NCI-H2227 treated with DMSO at 0.1 percent for 48 hours (cell line): Measurements from ENCODE around the gene GABRR2.
"Not testable (repeated sequence)": the region's sequence is repeated elsewhere in the genome, so short reads cannot be mapped to it uniquely, and the experiment has no call there.

Experiments
- DNase-seq: peaks from one replicate; lab custom pipeline; 2025; lab: John Stamatoyannopoulos, UW

GABRR2 gene

GRCh38 chr6:89257781-89258180, 57.3 kb downstream of the GABRR2 start:
- DNase-seq = no peak

- DNase-seq = no peak
These were observed 57.8 kb downstream of the GABRR2 start for GRCh38 chr6:89257346-89257745.

- no peak for DNase-seq
These were observed 59.7 kb downstream of the GABRR2 start for GRCh38 chr6:89255417-89255816.

- no peak for DNase-seq
These were observed 60.5 kb downstream of the GABRR2 start for GRCh38 chr6:89254569-89254968.

- no peak for DNase-seq
These were observed 62.2 kb downstream of the GABRR2 start for GRCh38 chr6:89252907-89253306.

GRCh38 chr6:89251976-89252375, 63.1 kb downstream of the GABRR2 start:
- DNase-seq = no peak

DNA sequence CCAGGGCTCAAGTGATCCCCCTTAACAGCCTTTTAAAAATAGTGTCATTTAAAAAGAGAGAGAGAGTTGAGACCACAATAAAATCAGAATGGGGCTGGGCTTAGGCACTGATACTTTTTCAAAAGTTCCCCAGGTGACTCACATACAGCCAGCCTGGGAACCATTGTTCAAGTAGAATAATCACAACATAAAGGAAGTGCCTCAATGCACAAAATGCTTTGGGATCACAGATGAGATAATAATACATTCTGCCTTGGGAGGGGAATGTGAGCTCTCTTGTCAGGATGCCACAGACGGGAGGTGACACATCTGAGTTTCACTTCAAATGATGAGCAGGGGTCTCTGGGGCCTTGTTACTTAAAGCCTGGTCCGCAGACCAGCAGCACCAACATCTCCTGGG, 63.9 kb downstream of the GABRR2 start:
- no peak for DNase-seq

DNA sequence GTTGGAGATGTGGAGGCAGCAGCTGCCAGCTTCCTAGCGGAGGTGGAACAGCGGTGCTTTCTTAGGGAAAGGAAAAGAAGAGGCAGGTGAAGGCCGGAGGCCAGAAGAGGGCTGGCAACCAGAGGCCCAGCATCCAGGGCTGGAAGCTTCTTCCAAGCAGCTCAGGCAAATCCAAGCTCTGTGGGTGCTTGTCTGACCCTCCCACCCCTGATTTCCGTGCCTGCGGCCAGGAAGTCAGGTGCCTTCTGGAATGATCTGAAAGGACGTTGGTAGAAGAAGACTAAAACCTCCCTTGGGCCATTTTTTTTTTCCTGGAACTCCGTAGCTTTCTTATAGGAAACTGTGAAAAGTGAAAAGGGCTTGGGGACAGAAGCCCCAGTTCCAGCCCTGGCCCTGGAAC, 64.9 kb downstream of the GABRR2 start:
- DNase-seq = no peak

GRCh38 chr6:89244241-89244985, 70.7 kb downstream of the GABRR2 start:
- DNase-seq = no peak

GRCh38 chr6:89243331-89243629, 71.8 kb downstream of the GABRR2 start:
- DNase-seq = no peak

DNA sequence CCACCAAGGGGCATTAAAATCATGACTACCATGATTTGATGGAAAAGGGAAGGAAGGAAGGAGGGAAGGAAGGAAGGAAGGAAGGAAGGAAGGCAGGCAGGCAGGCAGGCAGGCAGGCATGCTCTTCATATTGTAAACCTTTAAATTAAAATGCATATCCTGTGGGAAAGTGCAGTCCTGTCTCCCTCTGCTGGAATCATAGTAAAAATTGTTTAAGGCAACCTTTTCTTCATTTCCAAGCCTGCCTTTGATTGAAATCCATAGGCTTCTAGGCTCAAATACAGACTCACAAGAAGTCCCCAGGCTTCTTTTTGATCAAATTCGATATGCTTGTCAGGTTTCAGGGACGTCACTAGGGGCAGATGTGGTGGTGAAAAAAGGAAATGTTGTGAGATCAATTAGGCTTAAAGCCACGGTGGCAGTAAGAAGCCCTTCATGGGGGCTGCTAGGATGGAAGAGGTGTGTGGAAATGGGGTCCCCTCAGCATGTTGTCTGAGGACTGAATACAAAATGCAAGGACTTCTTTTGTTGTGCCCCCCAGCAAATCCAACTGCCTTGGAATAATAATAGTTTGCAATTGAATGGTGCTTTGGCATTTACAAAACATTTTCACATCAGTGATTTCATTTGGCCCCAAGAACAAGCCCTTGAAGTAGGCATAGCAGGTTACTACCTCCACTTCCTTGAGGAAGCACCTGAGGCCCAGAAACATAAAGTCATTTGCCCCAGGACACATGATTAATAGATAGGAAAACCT, 72.3 kb downstream of the GABRR2 start:
- DNase-seq = peak; percentile 29

GRCh38 chr6:89239338-89239737, 75.8 kb downstream of the GABRR2 start:
- DNase-seq = no peak

GRCh38 chr6:89237158-89237557, 77.9 kb downstream of the GABRR2 start:
- no peak for DNase-seq

- not testable (repeated sequence) for DNase-seq
These were observed 81.5 kb downstream of the GABRR2 start for GRCh38 chr6:89233605-89234004.

DNA sequence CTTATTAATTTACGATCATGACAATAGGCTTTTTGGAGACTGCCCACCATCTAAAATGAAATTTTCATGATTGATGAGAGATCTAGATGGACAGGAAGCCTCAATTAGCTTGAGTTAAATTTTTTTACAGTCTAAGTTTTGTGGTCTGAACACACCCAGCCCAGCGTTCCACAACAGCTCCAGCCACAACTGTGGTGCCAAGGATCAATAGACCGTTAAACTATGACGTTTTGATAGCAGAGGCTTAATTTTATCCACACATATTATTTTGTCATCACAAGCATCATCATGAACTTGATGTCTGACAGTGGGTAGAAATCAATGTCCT, 92.4 kb downstream of the GABRR2 start:
- DNase-seq = no peak

- peak; percentile 8 for DNase-seq
These were observed 93.0 kb downstream of the GABRR2 start for GRCh38 chr6:89221971-89222711.

DNA sequence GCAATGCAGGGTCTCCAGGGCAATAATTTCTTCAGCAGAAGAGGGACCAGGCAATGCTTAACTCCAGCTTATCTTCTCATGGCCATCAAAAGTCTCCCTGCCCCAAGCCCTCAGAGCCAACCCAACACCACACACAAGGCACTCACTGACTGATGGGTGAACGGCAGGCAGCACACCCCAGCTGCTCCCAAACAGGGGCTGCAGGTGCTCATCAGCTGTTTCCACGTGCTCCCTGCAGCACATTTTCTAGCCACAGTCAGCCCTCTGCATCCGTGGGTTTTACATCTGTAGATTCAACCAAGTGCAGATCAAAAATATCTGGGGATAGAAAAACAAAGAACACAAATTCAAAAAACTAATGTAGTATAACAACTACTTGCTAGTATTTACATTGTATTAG, 94.0 kb downstream of the GABRR2 start:
- no peak for DNase-seq

DNA sequence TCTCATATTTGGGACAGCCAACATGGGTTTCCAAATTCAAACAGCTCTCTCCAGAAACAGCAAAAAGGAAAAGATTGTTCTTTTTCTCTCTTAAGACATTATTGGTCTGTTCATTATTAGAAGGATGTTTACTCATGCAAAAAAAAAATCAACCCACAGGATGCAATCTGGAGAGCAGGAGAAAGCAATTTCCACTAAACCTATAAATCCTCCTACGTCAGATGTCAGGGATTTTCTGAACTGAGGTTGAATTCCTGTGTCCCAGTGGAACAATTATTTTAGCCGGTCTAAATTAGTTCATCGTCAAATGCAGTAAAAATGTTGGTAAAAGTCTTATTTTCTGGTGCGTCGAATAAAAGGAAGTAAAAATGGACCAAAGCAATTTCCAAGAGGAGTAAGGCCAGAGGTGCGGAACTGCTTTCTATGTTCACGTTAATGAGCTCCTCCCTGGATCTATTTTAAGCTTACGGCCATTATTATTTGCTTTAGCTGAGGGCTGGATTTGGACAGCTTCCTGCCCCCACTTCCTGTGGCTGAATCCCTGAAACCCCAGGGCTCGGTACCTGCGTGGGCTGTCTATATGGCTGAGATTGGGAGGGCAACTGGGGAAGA, 97.7 kb downstream of the GABRR2 start, which contains the start of gene GABRR1:
Gene GABRR1 (minus strand): TSS at position 60 of the 612 bp plus-strand sequence. CDS start 36 bp downstream, at position 24.
- DNase-seq = no peak

DNA sequence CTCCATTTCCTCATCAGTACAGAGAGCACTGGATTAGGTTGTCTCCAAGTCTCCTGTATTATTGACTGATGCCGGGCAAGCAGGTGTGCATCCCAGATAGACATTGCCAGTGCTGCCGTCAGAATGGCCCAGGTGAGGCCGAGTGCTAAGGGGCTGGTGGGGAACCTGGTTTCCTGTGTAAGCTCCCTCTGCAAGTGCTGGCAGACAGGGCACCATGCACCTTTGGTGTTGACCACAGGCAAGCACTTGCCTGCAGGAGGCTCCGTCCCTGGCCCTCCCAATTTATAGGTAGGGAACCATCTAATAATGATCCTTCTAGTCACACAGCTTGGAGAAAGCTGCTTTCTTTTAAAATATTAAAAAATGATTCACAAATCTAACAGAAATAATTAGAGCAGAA, 98.7 kb downstream of the GABRR2 start:
- no peak for DNase-seq

GRCh38 chr6:89215391-89215790, 99.7 kb downstream of the GABRR2 start:
- no peak for DNase-seq

- DNase-seq = no peak
These were observed 100.9 kb downstream of the GABRR2 start for GRCh38 chr6:89214197-89214596.

- DNase-seq = no peak
These were observed 102.6 kb downstream of the GABRR2 start for GRCh38 chr6:89212472-89212871.

DNA sequence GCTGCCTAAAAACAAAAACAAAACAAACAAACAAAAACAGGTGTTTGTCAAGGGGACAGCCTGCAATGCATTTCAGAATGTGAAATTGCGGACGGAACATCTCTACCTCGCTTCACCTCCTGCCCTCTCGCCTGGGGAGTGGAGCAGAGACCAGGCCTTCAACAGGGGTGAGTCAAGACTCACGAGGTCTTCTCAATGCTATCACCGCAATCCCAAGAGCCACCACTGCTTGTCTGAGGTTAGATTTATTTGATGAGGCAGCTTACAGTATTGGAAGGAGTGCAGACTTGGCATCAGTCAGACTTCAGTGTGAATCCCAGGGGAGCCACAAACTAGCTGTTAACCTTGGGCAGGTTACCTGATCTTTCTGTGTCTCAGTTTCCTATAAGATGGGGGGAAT, 105.6 kb downstream of the GABRR2 start:
- DNase-seq = no peak
